NCI-H82 (cell line): ENCODE results near the gene COPS9.
A peak's percentile ranks its signal among the peaks of the same experiment; 100 is the strongest.

Source experiments
- DNase-seq: peaks from one replicate; lab custom pipeline; 2025; lab: John Stamatoyannopoulos, UW

The COPS9 gene

GRCh38 chr2:240109386-240109785, 26.7 kb downstream of the COPS9 start:
- no peak for DNase-seq

- DNase-seq = no peak
Observed at GRCh38 chr2:240107477-240107796, 28.7 kb downstream of the COPS9 start.

DNA sequence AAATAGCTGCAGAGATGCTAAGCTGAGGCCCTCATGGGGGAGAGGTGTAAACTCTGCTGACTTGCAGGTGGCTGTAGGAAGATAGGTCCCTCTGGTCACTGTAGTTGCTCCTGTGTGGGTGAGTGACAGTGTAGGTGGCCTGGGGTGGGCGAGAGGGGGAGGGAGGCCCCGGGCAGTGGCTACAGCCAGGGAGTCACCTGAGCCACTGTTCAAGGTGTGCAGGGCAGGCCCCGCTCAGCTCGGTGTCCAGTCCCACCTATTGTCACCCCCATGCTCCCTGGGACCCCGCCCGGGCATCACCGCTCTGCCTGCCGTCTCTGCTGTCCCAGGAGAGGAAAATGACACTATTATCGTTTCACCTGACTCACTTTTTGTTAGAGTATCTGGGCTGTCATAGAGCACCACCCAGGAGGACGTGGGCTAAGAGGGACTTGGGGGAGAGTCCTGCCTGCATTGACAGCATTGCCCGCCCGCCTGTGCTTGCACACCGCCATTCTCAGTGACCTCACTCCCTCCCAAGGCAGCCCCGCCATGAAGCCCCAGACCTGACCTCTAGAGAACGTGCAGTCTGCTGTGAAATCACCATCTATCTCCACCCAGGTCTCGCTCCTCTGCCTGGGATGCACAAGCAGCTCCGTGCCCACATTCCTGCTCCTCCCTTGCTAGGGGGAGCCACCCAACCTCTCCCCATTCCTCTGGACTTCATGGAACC, 29.2 kb downstream of the COPS9 start:
- no peak for DNase-seq

GRCh38 chr2:240105982-240106381, 30.1 kb downstream of the COPS9 start:
- DNase-seq = no peak

DNA sequence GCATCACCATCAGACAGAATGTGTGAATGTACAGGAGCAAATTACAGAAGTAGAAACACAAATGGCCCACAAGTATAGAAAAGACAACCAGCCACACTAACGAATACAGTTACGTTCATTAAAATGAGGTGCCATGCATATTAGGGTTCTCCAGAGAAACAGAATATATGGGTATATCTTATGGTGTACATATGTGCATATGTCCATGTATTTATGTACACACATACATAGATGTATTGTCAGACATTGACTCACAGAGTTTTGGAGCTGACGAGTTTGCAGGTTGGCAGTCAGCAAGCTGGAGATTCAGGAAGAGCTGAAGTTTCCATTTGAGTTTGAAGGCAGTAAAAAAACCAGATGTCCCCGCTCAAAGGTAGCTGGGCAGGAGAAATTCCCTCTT, 33.0 kb downstream of the COPS9 start:
- no peak for DNase-seq

- DNase-seq = no peak
Observed at GRCh38 chr2:240098349-240098748, 37.8 kb downstream of the COPS9 start.

GRCh38 chr2:240095556-240096523, 40.3 kb downstream of the COPS9 start:
- DNase-seq = peak; percentile 15

GRCh38 chr2:240089306-240089705, 46.8 kb downstream of the COPS9 start:
- DNase-seq = no peak

- DNase-seq = no peak
Observed at GRCh38 chr2:240086563-240086962, 49.5 kb downstream of the COPS9 start.
